Right lung (tissue), 5 donors: ENCODE data around the gene RHBDF2. TPM values are rescaled to one million over a fixed set of nuclear protein-coding genes. Genes with fewer than 3 reads are reported as not detected.
"Not testable (repeated sequence)": the region's sequence is repeated elsewhere in the genome, so short reads cannot be mapped to it uniquely, and the experiment has no call there.

Experiments
- DNase-seq, 2 donors: peaks; one replicate each; pipeline ENCODE4 v3.0.0-alpha.2; 2013
- polyA plus RNA-seq, 5 donors: library from polyadenylated mRNA; unstranded; fragments of 120-200 nt; gene quantifications; one replicate each; pipeline versions ENCODE4 v1.2.1 to v1.2.3, GENCODE V29; 2013; ENCODE audit warnings: inconsistent platforms in 1 of 5, low replicate concordance in 1 of 5; ENCODE audit not compliant: insufficient read length in 5 of 5, insufficient read depth in 1 of 5

RHBDF2 gene
- polyA plus RNA-seq, 5 donors = 4.9 to 10.9 (median 9.0) TPM

- not testable (repeated sequence) for DNase-seq
Measured at GRCh38 chr17:76527016-76527415, 25.8 kb upstream of the RHBDF2 start.

GRCh38 chr17:76525513-76525833 is 24.2 kb upstream of the RHBDF2 start:
- not testable (repeated sequence) for DNase-seq

DNA sequence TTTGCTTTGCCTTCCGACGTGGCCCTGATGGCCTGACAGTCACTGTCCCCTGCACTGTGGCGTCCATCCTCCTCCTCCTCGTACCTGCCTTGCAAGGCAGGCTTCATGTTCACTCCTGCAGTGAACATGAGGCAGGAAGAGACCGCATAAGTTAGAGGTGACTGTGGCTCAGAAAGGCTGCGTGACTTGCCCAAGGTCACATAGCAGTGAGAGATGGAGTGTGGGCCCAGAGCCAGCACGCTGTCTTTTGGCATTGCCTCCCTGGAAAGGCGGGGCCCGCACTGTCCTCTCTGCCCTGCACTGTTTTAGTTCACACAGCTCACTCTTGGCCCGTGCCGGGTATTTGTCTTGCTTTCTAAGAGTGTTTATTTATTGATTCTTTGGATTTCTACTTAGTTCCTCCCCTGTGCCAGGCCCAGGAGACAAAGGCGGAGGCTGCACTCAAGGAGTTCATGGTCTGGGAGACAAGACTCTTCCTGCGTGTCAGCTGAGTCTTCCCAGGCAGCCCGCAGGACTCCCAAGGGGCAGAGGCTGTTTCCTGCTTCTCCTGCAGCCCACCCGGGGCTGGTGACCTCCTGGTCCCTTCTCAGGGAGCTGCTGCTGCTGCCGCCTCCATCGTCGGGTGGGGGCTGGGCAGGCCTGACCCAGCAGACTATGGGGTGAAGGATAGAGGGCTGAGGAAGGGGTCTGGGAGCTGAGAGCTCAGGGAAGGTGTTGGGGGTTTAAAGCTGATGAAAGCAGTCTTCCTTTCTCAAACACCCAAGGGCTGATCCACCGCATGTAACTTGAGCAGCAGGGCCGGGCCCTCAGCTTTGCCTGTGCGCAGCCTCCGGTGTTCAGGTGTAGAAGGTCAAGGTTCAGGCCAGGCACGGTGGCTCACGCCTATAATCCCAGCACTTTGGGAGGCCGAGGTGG is 23.6 kb upstream of the RHBDF2 start:
- DNase-seq = no peak

DNA sequence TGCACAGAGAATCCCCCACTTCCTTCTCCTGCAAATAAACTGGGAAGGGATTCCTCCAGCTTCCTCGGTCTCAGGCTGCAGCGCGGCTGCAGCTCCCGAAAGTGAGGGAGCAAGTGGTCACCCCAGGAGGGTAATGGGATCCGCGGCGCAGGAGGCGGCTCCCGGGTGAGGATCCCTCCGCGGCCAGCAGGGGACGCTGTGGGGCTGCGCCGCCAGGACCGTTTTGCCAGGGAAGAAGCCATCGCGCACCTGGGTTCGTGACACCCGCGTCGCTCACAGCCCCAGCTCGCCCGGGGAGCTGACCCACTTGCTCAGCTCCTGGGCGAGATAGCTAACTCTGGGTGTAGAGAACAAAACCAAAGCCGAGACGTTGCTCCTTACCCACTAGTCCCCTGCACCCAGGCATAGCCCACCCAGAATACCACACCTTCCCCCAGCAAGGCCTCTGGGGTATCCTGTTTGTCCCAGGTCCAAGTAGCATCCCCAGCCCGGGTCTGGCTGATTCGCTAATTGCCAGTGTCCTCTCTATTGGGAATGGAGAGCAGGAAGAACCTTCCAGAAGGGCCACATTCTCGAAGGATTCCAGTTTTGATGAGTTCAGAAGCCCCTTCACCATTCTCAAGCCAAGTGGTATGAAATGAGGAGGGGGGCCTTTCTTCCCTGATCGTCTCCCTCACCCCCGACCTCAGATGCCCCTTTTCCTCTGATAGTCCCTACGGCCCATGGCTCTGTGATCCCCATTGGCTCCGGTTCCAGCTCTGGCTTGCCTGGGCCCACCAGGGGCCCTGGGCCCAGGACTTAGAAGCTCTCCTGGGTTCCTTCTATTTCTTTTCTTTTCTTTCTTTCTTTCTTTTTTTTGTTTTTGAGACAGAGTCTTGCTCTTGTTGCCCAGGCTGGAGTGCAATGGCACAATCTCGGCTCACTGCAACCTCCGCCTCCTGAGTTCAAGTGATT is 22.1 kb upstream of the RHBDF2 start:
- DNase-seq = no peak

GRCh38 chr17:76521683-76522082 is 20.5 kb upstream of the RHBDF2 start:
- not testable (repeated sequence) for DNase-seq

- DNase-seq = no peak
Measured at GRCh38 chr17:76521262-76521661, 20.0 kb upstream of the RHBDF2 start.

DNA sequence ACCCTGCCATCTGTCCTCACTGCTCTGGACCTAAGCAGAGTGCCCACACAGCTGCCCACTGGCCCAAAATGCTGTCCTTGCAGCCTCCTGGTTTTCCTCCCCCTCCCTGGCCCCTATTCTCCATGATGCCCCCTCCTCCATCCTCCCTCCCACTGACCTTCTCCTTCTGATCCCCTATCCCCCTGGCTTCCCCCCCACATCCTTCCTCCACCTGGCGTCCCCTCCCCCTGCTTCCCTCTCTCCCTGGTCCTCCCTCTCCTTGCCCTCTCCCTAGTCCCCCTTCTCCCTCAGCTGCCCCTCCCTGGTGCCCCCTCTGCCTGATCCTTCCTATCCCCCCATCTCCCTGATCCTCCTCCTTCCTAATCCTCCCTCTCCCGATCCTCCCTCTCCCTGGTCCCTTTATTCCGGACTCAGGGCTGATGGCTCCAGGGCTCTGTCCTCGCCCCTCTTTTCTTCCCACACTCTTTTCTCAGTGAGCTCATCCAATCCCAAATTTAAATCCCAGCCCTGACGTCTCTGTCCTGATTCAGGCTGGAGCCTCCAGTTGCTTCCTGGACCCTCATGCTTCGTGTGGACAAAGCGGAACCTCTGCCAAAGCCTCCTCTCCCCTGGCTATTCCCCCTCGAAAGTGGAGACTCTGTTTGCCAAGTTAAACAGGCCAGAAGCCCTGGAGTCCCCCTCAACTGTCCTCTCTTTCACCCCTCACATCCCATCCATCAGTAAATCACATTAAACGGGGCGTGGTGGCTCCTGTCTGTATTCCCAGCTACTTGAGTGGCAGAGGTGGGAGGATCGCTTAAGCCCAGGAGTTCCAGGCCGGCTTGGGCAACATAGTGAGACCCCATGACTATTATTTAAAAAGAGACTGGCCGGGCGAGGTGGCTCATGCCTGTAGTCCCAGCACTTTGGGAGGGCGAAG is 18.1 kb upstream of the RHBDF2 start:
- no peak for DNase-seq

DNA sequence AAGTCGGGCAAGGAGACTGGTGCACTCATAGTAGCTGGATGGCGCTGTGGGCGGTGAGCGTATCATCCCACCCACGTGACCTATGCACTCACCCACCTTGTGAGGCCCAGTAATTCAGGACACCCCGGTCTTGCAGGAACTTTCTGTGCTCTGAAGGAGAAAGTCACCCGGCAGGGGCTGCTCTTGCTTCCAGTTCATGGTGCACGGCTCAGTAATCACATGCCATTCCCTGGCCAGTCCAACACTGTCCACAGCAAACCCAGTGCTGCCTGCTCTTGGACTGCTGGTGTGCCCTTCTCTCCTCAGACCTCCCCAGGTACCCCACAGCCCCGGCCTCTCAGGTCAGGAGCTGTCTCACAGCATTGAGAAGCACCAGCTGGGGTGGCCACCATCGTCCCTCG is 16.4 kb upstream of the RHBDF2 start:
- no peak for DNase-seq

- DNase-seq = no peak
Measured at GRCh38 chr17:76515274-76515949, 14.2 kb upstream of the RHBDF2 start.

DNA sequence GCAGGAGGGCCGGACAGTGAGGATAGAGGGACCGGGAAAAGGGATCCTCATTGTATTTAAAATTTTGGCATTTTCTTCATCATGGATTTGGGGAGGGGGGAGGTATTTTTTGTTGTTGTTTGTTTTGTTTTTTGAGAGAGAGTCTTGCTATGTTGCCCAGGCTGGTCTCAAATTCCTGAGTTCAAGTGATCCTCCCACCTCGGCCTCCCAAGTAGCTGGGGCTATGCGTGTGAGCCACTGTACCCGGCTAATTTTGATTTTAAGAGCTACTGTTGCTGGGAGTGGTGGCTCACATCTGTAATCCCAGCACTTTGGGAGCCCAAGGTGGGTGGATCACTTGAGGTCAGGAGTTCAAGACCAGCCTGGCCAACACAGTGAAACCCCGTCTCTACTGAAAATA is 13.1 kb upstream of the RHBDF2 start:
- not testable (repeated sequence) for DNase-seq

GRCh38 chr17:76513306-76513692 is 12.1 kb upstream of the RHBDF2 start:
- DNase-seq = no peak

- no peak for DNase-seq
Measured at GRCh38 chr17:76512366-76513305, 11.4 kb upstream of the RHBDF2 start.

GRCh38 chr17:76511668-76512365 is 10.6 kb upstream of the RHBDF2 start:
- DNase-seq = no peak

- no peak for DNase-seq
Measured at GRCh38 chr17:76510831-76511244, 9.6 kb upstream of the RHBDF2 start.

- not testable (repeated sequence) for DNase-seq
Measured at GRCh38 chr17:76508472-76509063, 7.3 kb upstream of the RHBDF2 start.

GRCh38 chr17:76506408-76507345 is 5.5 kb upstream of the RHBDF2 start:
- no peak for DNase-seq

DNA sequence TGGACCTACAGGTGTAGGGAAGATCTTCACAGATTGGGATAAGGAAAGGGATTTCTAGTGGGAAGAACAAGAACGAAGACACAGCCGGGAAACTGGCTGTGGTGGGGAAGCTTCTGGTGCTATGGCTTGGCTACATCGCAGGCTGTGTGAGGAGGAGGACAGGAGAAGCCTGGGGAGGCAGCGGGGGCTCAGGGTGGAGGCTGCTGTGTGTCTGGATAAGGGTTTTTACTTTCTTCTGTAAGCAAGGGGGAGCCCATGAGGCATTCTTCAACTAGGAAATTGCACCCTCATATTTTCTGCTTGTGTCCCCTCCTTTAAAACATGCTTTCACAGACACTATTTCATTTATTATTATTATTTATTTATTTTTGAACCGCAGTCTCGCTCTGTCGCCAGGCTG is 2.9 kb upstream of the RHBDF2 start:
- DNase-seq = no peak
